Fibroblast of lung (primary cell): ENCODE results near the gene MYH15. TPM values are rescaled to one million over a fixed set of nuclear protein-coding genes. Genes with fewer than 3 reads are reported as not detected.

Experiments
- DNase-seq, 2 donors: peaks; one replicate each; pipeline versions ENCODE4 v3.0.0 to v3.0.0-alpha.2; 2010; ENCODE audit warnings: low read depth in 2 of 2
- H2AFZ ChIP-seq: 2 replicates; pipeline ENCODE4 v1.5.1; 2012; ENCODE audit warnings: low read length, control low read depth, inconsistent platforms
- H3K27ac ChIP-seq: 2 replicates; pipeline ENCODE4 v1.5.1; 2011; ENCODE audit warnings: low read length, control low read depth; ENCODE audit not compliant: insufficient read depth
- H3K27me3 ChIP-seq: 2 replicates; pipeline ENCODE4 v1.5.1; 2011; ENCODE audit warnings: mild to moderate bottlenecking, low read length; ENCODE audit not compliant: control insufficient read depth, insufficient read depth
- H3K36me3 ChIP-seq: 2 replicates; pipeline ENCODE4 v1.5.1; 2011; ENCODE audit warnings: low read length; ENCODE audit not compliant: control insufficient read depth, insufficient read depth
- H3K4me1 ChIP-seq: 2 replicates; pipeline ENCODE4 v1.5.1; 2011; ENCODE audit warnings: low read length; ENCODE audit not compliant: control insufficient read depth, insufficient read depth; ENCODE audit errors: extremely low read depth
- H3K4me2 ChIP-seq: 2 replicates; pipeline ENCODE4 v1.5.1; 2011; ENCODE audit warnings: low read length, control low read depth; ENCODE audit not compliant: insufficient read depth; ENCODE audit errors: extremely low read depth
- H3K4me3 ChIP-seq, 4 experiments: fragments of 200-600 bp in 1 of 4; sonication (generic) in 1 of 4; replicated peaks in 1 of 4; 2 replicates each; pipeline ENCODE4 v1.5.1; 2011 to 2016; ENCODE audit warnings: low read length in 4 of 4, low read depth in 3 of 4, mild to moderate bottlenecking in 3 of 4, control low read depth in 2 of 4, inconsistent platforms in 1 of 4, mixed read lengths in 1 of 4; ENCODE audit not compliant: insufficient read depth in 1 of 4; ENCODE audit errors: control extremely low read depth in 1 of 4
- H3K79me2 ChIP-seq: 2 replicates; pipeline ENCODE4 v1.5.1; 2012; ENCODE audit warnings: mild to moderate bottlenecking, low read length, inconsistent platforms; ENCODE audit not compliant: control insufficient read depth, insufficient read depth
- H3K9ac ChIP-seq: 2 replicates; pipeline ENCODE4 v1.5.1; 2011; ENCODE audit warnings: mild to moderate bottlenecking, low read length, control low read depth; ENCODE audit not compliant: insufficient read depth
- H3K9me3 ChIP-seq: 2 replicates; pipeline ENCODE4 v1.5.1; 2012; ENCODE audit warnings: low read depth, low read length; ENCODE audit not compliant: control insufficient read depth, insufficient read depth
- H4K20me1 ChIP-seq: 2 replicates; pipeline ENCODE4 v1.5.1; 2011; ENCODE audit warnings: low read length; ENCODE audit not compliant: control insufficient read depth, insufficient read depth; ENCODE audit errors: extremely low read depth
- CTCF ChIP-seq, 2 donors: IDR thresholded peaks in 1 of 2; conservative IDR thresholded peaks in 1 of 2; 1 replicate in 1 of 2; 2 replicates in 1 of 2; pipeline ENCODE4 v1.5.1; 2011 to 2012; ENCODE audit warnings: low read length in 2 of 2, control low read depth in 1 of 2, inconsistent platforms in 1 of 2, low read depth in 1 of 2, mild to moderate bottlenecking in 1 of 2
- EZH2 ChIP-seq: IDR thresholded peaks from 2 replicates; pipeline ENCODE4 v1.5.1; 2012; ENCODE audit warnings: low read length, control low read depth, mild to moderate bottlenecking; ENCODE audit errors: missing control alignments
- polyA plus RNA-seq, 2 donors: library from polyadenylated mRNA; depleted of rRNA in 1 of 2; stranded (reverse) in 1 of 2; unstranded in 1 of 2; fragments of >200 nt; gene quantifications; 2 replicates each; pipeline ENCODE4 v1.2.1, GENCODE V29; 2011 to 2012; ENCODE audit warnings: missing spikeins in 1 of 2
- total RNA-seq: library from RNA; depleted of rRNA; stranded (reverse); fragments of >200 nt; gene quantifications from 2 replicates; pipeline ENCODE4 v1.2.1, GENCODE V29; 2014

Gene MYH15
- total and polyA plus RNA-seq, 2 donors (not counting 1 experiment from before 2014, with no cell fraction given) = 0.05 to 0.17 TPM

- Histone ChIP-seq H3K27ac (no peak overlapping the region), H3K4me2 (no peak overlapping the region), H3K36me3 (no peaks in the 10 kb centered on the region), H2AFZ (no peak overlapping the region), H3K4me1 (no peaks in the 10 kb centered on the region), H3K4me3 (no peak overlapping the region), H3K9ac (no peak overlapping the region), H4K20me1 (no peaks in the 10 kb centered on the region), H3K27me3 (no peaks in the 10 kb centered on the region), H3K79me2 (no peaks in the 10 kb centered on the region), H3K9me3 (no peaks in the 10 kb centered on the region)
- DNase-seq = no peak
- TF ChIP-seq EZH2 (no peak), CTCF (conservative IDR thresholded peaks at IDR 0.05 in 1 of 2, IDR thresholded peaks at IDR 0.05 in 1 of 2; ENCODE audit: low read depth in 1 of 2, low read length in 2 of 2) (no peak)
Measured at GRCh38 chr3:108511055-108511454, 659 bp upstream of the MYH15 start.

- no peaks in the 10 kb centered on the region for H3K9me3 ChIP-seq
- no peaks in the 10 kb centered on the region for H3K36me3 ChIP-seq
- H3K4me3 ChIP-seq = no peak overlapping the region
- H3K79me2 ChIP-seq = no peaks in the 10 kb centered on the region
- no peak overlapping the region for H2AFZ ChIP-seq
- H3K9ac ChIP-seq = no peak overlapping the region
- no peak overlapping the region for H3K27ac ChIP-seq
- DNase-seq = no peak
- TF ChIP-seq EZH2 (no peak), CTCF (conservative IDR thresholded peaks at IDR 0.05 in 1 of 2, IDR thresholded peaks at IDR 0.05 in 1 of 2; ENCODE audit: low read depth in 1 of 2, low read length in 2 of 2) (no peak)
- H4K20me1 ChIP-seq = no peaks in the 10 kb centered on the region
- H3K4me2 ChIP-seq = no peak overlapping the region
- no peaks in the 10 kb centered on the region for H3K27me3 ChIP-seq
- no peaks in the 10 kb centered on the region for H3K4me1 ChIP-seq
Measured at GRCh38 chr3:108509871-108510270, 525 bp downstream of the MYH15 start.

GRCh38 chr3:108509263-108509662, 1.1 kb downstream of the MYH15 start:
- Histone ChIP-seq H3K79me2 (no peaks in the 10 kb centered on the region), H2AFZ (no peak overlapping the region), H3K36me3 (no peaks in the 10 kb centered on the region), H3K4me3 (no peak overlapping the region), H3K4me2 (no peak overlapping the region), H3K9me3 (no peaks in the 10 kb centered on the region), H4K20me1 (no peaks in the 10 kb centered on the region), H3K9ac (no peak overlapping the region), H3K4me1 (no peaks in the 10 kb centered on the region), H3K27ac (no peak overlapping the region), H3K27me3 (no peaks in the 10 kb centered on the region)
- TF ChIP-seq CTCF (conservative IDR thresholded peaks at IDR 0.05 in 1 of 2, IDR thresholded peaks at IDR 0.05 in 1 of 2; ENCODE audit: low read depth in 1 of 2, low read length in 2 of 2) = no peak
- TF ChIP-seq EZH2 = no peak
- no peak for DNase-seq
